ENCODE results near the gene BAG1. TPM values are rescaled to one million over a fixed set of nuclear protein-coding genes. Genes with fewer than 3 reads are reported as not detected.

BAG1 gene
- total RNA-seq, 4 donors from 2014 or later: 128 to 165 (median 139) TPM

GRCh38 chr9:33290247-33291030 is 25.9 kb upstream of the BAG1 start, which contains the start of gene NFX1:
Gene NFX1 (plus strand): TSS chr9:33290516. CDS start chr9:33290573, 57 bp downstream.
- Histone ChIP-seq H3K4me1 (peaks cover 0 to 68% (median 25%) of the 10 kb centered on the region in 3 donors), H3K9me3 (no peaks in the 10 kb centered on the region), H3K27ac (peak within 1 kb of the TSS; percentile 85 to 97 (median 94)), H3K4me3 (peak within 1 kb of the TSS; percentile 48 to 80), H3K27me3 (no peaks in the 10 kb centered on the region), H3K36me3 (peaks cover 0 to 38% of the 10 kb centered on the region in 2 donors)
- TF ChIP-seq CTCF (IDR thresholded peaks at IDR 0.05) (peak in 1 of 4 experiments; percentile 5), POLR2A (IDR thresholded peaks at IDR 0.05) (peak; percentile 89 to 92), EP300 (IDR thresholded peaks at IDR 0.05) (peak; percentile 18), POLR2AphosphoS5 (IDR thresholded peaks at IDR 0.05) (peak; percentile 96)
- peak; percentile 94 for ATAC-seq
- WGBS, 2 donors (ENCODE audit: low coverage in 1 of 2): 0% methylated on average over 3 to 12 of the region's 63 CpGs

- peaks cover 0 to 36% of the 10 kb centered on the region in 2 donors for H3K36me3 ChIP-seq
- no peaks in the 10 kb centered on the region for H3K9me3 ChIP-seq
- H3K27ac ChIP-seq: peak overlapping the region; percentile 85 to 97 (median 94)
- TF ChIP-seq CTCF (IDR thresholded peaks at IDR 0.05) (no peak), POLR2AphosphoS5 (IDR thresholded peaks at IDR 0.05) (no peak), EP300 (IDR thresholded peaks at IDR 0.05) (no peak), POLR2A (IDR thresholded peaks at IDR 0.05) (no peak)
- H3K4me3 ChIP-seq: peak overlapping the region; percentile 48 to 80
- ATAC-seq: peak; percentile 42
- no peaks in the 10 kb centered on the region for H3K27me3 ChIP-seq
- H3K4me1 ChIP-seq: peaks cover 0 to 62% (median 25%) of the 10 kb centered on the region in 3 donors
- 0% methylated on average over 7 to 10 of the region's 14 CpGs for WGBS, 2 donors (ENCODE audit: low coverage in 1 of 2)
Observed at GRCh38 chr9:33289936-33290246, 25.4 kb upstream of the BAG1 start.

- H3K4me1 ChIP-seq: peaks cover 0 to 59% (median 25%) of the 10 kb centered on the region in 3 donors
- H3K36me3 ChIP-seq: peaks cover 0 to 32% of the 10 kb centered on the region in 2 donors
- no peaks in the 10 kb centered on the region for H3K9me3 ChIP-seq
- H3K27ac ChIP-seq: peak overlapping the region; percentile 85 to 97 (median 94)
- no CpG with 5 or more reads among the region's 12 CpGs for WGBS, 2 donors (ENCODE audit: low coverage in 1 of 2)
- TF ChIP-seq POLR2A (IDR thresholded peaks at IDR 0.05) (no peak), EP300 (IDR thresholded peaks at IDR 0.05) (no peak), CTCF (IDR thresholded peaks at IDR 0.05) (no peak), POLR2AphosphoS5 (IDR thresholded peaks at IDR 0.05) (no peak)
- peak overlapping the region; percentile 48 to 80 for H3K4me3 ChIP-seq
- H3K27me3 ChIP-seq: no peaks in the 10 kb centered on the region
- ATAC-seq: no peak
Observed at GRCh38 chr9:33289496-33289895, 25.0 kb upstream of the BAG1 start.

GRCh38 chr9:33288828-33289483 is 24.4 kb upstream of the BAG1 start:
- H3K4me1 ChIP-seq: peaks cover 0 to 53% (median 25%) of the 10 kb centered on the region in 3 donors
- no peaks in the 10 kb centered on the region for H3K27me3 ChIP-seq
- H3K27ac ChIP-seq: peak overlapping the region; percentile 85 to 97 (median 94)
- no peak for ATAC-seq
- no peak for TF ChIP-seq EP300 (IDR thresholded peaks at IDR 0.05)
- TF ChIP-seq CTCF (IDR thresholded peaks at IDR 0.05): no peak
- TF ChIP-seq POLR2A (IDR thresholded peaks at IDR 0.05): no peak
- TF ChIP-seq POLR2AphosphoS5 (IDR thresholded peaks at IDR 0.05): no peak
- H3K36me3 ChIP-seq: peaks cover 0 to 33% of the 10 kb centered on the region in 2 donors
- H3K9me3 ChIP-seq: no peaks in the 10 kb centered on the region
- no CpG with 5 or more reads among the region's 14 CpGs for whole genome bisulfite sequencing, 2 donors (ENCODE audit: low coverage in 1 of 2)
- peak overlapping the region in 1 of 2 donors; percentile 80 for H3K4me3 ChIP-seq

Measured in gastroesophageal sphincter (tissue), 4 donors.